Measurements from ENCODE around the gene IFNA5.

IFNA5 gene

DNA sequence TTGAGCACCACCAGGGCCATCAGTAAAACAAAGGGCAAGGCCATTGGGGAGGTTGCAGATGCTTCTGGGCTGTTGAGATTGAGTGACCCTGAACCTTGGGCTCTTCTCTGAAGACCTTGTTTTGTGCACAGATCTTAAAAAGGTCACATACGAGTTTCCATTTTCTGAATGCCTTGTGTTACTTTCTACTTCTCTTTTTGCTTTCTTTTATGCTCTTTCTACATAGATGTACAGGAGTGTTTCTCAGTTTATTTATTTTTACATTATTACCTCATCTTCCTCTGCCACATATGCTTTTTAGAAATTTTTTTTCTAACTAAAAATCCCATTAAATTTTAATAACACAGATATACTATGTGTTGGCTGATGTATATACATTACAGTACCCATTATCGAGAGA is at the start of gene IFNA5:
Gene IFNA5 (minus strand): TSS at position 101 of the 400 bp plus-strand sequence. CDS start 57 bp downstream, at position 44.
- DNase-seq = no peak

DNA sequence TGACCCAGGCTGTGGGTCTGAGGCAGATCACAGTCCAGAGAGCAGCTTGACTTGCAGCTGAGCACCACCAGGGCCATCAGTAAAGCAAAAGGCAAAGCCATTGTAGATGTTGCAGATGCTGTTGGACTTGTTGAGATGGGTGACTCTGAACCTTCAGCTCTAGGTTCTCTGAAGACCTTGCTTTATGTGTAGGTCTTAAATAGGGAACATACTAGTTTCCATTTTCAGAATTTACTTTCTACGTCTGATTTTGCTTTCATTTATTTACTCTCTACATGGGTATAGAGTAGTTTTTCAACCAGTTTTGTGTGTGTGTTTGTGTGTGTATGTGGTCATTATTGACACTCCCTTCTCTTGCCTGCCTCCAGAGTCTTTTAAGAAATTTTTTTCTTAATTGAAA is 45.7 kb upstream of the IFNA5 start, which contains the start of gene IFNA6:
Gene IFNA6 (minus strand): TSS at position 101 of the 400 bp plus-strand sequence. CDS start 0 bp downstream, at position 101.
- no peak for DNase-seq

DNA sequence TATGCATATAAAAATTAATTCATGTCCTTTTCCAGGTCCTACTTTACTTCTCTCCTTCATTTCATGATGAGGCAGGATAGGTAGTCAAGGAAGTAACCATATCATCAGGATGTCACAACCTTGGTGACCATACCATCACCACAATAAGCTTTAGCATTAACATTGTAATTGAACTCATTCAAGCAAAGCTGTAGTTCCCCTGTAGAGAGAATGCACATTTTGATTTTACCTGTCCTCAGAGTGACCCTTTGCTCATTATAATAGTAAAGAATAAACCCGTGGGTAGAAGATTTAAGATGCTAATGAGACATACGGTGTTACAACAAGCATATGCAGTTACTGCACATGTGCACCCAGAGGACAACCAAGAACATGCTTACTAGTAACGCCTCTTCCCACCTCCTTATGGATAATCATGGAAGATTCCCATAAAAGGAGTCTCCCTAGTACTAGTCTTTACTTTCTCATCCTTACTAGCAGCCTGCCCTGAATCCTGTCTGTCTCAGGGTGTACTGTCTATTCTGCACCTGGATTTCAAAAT is 43.4 kb upstream of the IFNA5 start:
- no peak for DNase-seq

DNA sequence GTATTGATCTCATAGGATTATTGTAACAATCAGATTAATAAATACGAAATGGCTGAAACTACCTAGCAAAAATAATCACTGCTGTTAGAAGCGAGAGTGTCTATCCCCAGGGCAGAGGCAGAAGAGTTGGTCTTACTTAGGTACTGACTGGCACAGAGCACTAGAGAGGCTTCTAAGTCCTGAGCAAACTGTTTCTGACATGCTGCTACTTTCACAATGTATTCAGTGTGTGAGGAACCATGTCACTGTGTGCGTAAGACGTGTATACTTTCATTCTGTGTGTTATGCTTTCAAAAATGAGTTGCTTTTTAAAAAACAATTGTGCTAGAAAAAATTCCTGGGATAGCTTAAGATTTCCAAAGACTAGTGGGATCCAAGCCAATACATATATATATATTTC is 35.6 kb upstream of the IFNA5 start:
- no peak for DNase-seq

DNA sequence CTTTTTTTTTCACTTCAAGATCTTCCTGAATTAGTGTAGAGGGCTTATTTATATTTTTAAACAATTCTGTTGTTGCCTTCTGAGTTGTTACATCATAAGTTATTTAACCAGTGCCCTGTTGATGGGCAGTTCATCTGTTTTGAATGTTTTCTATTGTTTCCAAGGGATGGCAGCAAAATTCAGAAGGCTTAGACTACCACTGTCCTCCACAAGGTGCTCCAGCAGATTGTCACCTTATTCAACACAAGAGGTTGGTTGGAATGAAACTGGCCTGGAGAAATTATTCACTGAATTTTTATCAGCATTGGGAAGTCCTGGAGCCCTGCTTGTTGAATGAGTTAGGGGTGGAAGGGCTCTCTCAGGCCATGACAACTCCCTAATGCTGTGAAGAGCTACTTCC is 31.3 kb upstream of the IFNA5 start:
- DNase-seq = no peak

DNA sequence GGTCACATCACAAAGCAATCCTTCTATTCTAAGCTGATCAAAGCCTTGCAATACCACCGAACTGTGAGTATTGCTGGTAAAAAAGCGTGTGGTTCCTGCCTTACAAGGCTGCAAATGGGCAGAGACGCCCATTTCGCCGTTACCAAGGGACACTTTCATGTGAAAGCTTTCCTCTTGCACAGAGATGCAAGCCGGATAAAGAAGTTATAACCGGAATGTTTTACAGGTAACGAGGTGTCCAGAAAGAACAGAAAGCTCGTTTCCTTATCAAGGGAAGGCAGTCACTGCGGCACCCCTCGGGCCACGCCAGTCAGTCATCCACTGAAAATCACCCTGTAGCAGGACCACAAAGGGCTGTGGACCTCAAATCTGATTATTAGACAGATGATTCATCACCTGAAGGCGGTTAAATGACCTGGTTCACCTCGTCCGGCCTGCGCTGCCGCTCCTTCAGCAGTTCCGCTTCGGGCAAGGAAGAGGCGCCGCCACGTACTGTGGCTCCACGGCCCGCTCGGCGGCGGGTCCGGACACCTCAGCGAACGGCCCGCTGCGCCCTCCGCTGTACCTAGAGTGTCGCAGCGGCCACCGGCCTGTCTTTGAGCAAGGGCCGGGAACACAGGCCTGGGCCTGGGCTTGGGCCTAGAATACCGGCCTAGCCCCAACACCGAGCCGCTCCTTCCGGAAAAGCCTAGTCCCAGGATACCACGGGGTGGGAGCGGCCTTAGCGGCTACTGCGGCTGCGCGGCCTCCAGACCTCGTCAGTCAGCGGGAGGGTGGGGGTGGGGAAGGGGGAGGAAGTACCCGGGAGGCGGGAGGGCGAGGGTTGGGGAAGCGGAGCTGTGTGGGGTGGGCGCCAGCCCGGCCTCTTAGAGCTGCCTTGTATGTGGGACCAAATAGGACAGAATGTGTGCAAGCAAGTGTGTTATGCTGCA is 29.9 kb upstream of the IFNA5 start, which contains the start of gene KLHL9:
Gene KLHL9 (minus strand): TSS at position 704 of the 932 bp plus-strand sequence. CDS start 545 bp downstream, at position 159.
- DNase-seq = peak; percentile 95

DNA sequence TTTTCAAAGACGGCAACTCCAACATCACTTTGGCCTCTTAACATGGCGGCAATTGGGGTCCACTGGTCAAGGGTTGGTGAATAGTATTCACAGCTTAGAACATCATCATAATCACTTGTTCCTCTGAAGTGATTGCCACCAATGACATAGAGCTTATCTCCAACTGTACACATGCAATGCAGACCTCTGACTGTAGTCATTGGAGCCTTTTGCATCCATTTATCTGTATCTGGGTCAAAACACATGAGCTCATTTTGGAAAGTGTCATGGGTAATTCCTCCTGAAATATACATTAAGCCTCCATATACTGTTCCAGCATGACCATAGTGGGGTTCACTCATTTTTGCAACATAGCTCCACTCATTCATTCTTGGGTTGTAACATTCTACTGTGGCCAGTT is 28.1 kb upstream of the IFNA5 start:
- no peak for DNase-seq

DNA sequence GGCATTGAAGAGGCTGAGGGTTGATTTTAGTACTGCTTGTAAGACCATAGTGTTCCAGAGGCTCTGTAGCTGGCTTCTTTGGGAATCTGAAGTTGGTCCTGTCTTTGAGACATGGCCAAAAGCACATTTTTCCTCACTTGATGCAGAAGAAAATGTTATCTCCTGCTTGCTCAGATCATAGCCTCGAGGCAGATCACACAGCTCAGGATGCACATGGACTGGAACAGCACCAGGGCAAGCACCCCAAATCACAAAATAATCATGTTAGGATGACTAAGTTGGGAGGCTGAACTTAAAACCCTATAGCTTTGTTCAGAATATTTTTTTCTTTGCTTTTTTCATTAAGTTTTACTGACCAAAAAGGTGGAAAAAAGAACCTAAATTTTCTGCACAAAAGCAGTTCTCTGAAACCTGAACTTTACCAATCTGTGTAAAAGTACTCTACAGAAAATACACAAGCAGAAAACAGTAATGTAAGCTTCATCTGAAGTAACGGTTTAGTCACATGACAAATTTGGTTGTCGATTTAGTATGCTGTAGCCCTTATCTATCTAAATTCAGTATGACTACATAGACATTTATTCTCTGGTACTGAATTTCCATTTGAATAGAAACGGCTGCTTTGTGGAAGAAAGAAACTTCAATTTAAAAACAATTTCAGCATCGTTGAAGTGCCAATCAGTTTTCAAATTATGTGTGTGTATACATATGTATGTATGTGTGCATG is 26.7 kb upstream of the IFNA5 start:
- no peak for DNase-seq

DNA sequence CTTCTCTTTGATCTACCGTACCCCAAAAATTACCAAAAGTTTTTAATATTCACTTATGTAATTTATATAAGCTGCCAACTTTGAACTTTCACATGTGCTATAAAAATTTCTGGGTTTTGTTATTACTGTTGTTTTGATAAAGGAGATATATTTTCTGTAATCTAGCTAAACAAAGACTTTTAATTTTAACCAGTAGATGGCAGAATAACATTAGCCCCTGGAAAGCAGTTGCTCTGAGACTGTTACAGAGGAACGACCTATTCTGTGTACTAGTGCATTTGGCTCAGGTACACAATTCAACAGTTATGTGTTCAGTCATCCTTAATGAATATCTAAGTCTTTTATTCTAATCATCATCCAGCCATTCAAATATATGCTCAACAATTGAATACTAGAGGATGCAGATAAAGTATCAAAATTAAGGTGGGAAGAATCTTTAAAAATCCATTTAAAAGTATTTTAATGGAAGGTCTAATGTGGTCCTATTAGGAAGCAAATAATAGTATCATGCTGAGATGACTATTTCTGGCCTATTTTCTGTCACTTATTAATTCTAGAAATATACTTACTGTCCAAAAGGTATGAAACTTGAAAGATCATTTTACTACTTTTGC is 21.5 kb upstream of the IFNA5 start:
- peak; percentile 79 for DNase-seq

DNA sequence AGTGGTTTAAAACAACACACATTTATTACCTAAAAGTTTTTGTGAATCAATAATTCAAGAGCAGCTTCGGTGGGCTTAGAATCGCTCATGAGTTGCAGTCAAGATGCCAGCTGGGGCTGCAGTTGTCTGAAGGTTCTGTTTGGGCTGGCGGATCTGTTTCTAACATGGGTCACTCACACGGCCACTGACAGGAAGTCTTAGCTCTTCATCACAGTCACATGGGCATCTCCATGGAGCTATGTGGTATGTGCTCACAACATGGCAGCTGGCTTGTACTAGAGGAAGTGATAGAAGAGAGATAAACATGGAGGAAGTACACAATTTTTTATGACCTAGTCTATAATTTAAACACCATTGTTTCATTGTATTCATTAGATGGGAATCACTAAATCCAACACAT is 18.9 kb upstream of the IFNA5 start:
- DNase-seq = no peak

DNA sequence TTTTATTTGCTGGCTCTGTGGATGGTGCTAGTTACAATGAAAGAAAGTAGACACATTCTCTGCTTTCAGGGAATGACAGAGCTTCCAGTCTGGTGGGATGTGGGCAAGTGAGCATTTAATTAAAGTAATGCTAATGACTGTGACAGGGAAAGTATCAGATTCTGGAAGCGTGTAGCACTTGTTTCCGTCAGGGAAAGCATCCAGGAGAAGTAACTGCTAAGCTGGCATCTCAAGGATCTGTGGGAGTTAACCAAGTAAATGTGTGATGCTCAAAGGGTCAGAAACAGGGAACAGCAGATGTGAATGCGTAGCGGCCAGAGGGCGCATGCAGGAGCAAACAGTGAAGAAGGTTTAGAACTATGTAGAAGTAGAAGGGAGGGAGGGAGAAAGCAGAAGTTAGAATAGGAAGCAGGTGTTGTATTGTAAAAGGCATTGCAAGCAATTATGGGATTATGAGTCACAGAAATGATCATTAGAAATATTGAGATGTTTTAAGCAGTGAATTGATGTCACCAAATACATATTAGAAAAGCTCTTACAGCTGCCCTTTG is 17.9 kb upstream of the IFNA5 start:
- DNase-seq = no peak

DNA sequence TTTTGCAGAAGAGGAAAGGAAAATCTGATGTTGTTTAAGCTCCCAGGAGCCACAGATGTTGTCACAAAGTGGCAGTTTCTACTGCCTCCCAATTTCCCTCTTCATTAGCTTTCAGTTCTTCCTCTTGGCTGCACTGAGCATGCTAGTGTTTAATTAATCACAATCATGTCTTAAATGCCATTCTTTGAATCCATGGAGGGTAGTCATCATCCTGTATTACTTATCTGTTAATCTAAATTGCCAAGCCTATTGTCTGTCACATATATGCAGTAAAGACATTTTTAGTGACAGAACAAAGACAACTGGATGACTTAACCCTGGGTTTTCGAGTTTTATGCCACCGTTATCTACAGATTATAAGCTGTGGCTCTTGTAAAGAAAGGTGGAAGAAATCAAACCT is 15.4 kb upstream of the IFNA5 start:
- DNase-seq = no peak

DNA sequence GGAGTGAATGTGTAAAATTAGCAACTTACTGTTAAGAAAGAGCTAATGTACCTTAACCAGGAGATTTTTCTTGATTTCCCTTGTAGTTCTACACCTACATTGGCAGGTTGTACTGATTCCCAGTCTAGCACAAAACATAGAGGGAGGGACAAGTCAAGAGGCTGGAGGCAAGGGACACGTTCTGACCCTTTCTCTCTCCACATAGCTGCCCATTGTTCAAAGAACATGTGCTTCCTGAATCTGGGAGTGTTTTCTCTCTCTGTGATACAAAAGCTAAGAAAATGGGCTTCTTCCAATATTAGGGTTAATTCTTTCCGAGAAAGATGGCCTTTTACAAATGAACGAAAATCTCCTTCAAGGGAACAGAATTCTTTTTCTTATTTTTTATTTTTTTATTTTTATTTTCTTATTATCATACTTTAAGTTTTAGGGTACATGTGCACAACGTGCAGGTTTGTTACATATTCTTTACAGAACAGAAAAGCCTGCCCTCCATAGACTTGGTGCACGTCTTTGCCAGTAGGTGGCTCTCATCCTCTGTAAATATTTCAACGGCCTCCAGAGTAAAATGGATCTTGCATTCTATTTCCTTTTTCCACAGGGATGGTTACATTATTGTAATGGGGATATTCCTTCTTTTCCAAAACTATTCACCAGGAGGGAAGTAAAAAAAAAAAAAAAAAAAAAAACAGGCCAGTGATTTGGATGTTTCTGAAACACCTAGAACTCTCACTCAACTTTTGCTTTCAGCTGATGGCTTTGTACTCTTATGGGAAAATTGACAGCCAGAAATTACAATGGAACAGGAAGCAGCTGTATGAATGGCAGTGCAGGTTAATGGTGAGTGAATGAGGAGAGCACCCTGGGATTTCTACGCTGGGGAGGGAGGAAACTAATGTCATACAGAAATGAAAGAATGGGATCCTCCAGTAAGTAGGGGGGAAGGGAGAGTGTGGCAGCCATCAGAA is 13.1 kb upstream of the IFNA5 start:
- peak; percentile 71 for DNase-seq

DNA sequence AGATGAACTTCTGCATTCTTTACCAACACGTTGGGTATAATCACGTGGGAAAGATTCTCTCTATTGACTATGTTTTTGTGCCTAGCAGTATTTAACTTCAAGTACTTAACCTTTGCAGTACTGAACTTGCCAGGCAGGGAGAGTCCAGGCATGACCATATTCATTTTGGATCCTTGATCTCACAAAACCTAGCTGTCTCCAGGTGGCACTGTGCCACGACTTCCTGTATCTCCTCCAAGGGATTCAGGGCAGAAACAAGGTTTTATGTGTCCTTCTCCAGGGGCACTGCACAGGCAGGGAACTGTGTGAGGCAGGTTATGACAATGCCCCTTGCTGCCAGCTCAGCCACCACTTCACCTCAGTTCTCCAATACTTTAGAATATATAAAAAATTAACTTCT is 11.7 kb upstream of the IFNA5 start:
- DNase-seq = no peak

DNA sequence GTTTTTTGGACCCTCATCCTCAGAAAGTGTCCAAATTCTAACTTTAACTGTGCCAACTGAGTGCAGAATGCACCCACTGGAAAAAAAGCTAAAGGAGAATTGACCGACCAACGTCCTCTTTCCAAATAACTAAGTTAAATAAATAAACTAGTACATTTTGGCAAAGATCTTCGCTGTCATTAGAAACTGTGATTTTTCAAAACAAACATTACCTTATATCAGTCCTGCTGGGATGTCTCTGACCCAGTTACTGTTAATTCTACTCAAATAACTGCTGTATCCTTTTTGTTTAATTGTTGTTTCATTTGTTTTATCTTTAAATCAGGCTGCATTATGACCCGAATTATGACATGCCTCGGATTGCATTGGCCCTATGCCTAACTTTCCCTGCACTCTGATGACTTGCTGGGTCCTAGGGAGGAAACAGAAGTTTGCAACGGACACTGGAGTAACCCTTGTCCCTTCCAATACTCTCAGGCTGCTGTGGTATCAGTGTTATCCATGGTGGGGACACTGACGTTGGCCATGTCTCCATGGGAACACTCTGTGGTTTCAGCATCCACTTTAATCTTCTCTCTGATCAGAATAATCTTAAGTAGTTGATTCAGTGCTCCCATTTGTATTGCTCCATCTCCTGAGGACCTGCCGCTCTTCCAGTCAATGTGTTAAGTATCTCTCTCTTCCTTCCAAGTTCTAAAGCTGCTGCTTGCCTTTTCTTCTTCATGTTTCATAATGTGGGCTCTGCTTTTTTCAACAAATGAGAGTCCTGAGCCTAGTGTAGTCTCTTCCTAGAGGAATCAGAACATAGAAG is 11.1 kb upstream of the IFNA5 start:
- DNase-seq = no peak

DNA sequence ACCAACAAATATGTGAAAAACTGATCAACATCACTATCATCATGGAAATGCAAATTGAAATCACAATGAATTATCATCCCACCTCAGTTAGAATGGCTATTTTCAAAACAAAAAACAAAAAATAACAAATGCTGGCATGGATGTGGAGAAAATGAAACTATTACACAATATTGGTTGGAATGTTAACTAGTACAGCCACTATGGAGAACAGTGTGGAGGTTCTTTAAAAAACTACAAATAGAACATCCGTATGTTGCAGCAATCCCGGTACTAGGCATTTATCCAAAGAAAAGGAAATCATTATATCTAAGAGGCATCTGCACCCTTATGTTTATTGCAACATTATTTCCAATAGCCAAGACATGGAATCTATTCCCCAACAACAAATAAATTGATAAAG is 9.0 kb upstream of the IFNA5 start:
- DNase-seq = no peak

DNA sequence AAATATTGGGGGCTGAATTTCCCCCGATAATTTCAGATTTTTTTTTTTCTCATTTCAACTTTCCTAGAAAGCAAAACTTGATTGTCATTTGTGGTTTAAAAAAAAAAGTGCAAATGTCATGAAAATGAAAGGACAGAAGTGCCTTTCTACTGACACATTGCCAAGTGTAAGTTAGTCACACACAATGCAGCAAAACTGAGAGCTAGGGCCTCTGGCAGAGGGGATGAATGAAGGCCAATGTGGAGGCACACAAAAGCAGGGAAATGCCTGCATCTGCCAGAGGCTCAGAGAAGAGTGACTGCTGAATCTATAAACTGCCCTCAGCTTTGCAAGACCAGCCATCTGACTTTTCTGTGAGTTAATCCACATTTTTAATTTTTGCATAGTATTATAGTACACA is 6.8 kb upstream of the IFNA5 start:
- no peak for DNase-seq

DNA sequence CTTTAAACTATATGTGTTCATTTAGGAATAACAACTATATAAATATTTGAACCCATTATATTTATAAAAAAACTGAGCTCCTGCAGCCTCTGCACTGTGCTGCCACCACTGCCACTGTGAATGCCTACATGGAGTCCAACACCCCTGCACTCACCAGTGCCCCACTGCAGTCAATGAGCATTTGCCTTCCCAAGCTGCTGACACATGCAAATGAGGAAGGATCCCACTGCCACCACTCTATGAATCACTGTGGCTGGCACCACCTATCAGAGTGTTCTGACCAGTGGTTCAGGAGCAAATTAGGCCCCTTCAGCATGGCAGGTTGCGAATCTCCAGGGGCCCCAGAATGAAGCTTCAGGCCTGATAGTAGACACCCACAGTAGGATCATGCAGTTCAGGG is 9.1 kb downstream of the IFNA5 start:
- no peak for DNase-seq

DNA sequence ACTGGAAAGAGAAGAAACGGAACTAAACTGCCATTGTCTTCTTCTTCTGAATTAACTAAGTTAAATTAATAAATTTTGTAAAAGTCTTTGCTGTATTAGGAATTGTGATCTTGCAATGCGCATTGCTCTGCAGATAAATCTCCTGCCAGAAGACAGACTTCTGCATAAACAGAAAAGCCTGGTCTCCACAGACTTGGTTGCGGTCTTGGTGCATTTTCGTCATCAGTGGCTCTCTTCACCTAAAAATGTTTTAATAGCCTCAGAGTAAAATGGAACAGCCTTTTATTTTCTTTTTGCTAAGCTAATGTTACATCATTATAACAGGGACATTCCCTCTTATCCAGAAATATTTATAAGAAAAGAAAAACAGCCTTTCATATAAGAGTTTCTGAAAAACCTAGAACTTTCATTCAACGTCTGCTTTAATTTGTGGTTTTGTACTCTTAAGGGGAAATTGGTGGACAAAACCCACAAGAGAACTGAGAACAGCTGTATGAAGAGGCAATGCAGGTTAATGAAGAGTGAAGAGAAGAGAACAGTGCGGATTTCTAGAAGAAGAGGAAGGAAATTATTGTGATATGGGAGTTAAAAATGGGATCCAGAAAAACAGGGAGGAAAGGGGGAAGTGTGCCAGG is 10.1 kb downstream of the IFNA5 start:
- no peak for DNase-seq

DNA sequence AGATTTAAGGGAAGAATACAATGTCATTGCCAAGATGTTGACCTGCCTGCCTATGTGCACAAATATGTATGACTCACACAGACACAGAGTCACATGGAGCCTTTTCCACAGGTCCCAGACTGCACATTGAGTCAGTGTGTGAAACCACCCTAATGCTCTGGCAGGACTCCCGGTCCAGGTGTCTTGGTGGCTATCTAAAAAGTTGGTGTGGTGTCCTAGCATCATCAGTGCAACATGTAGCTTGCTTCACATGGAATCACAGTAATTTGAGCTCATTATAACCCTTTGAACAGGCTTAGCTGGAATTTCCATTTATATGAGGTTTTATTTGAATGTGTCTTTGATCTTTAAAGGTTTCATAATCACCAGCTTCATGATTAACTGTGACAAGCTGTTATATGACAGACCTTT is 10.7 kb downstream of the IFNA5 start:
- DNase-seq = no peak

Data from NCI-H1092 treated with DMSO at 0.1 percent for 48 hours (cell line).